Fibroblast of pulmonary artery (primary cell): ENCODE results near the gene GRIN1.

Experiments
- DNase-seq: peaks from one replicate; pipeline ENCODE4 v3.0.0-alpha.2; 2010; ENCODE audit warnings: low read depth
- H3K4me3 ChIP-seq: replicated peaks from 2 replicates; pipeline ENCODE4 v1.5.1; 2011; ENCODE audit warnings: low read depth, mild to moderate bottlenecking, control low read depth, low read length, moderate library complexity
- TF ChIP-seq, protein P1 (sequence below): IDR thresholded peaks from 2 replicates; pipeline ENCODE4 v1.5.1; 2011; ENCODE audit warnings: mild to moderate bottlenecking, control low read depth, low read length, inconsistent platforms; ENCODE audit errors: missing control alignments

GRIN1 gene

GRCh38 chr9:137175345-137175961 is 36.5 kb downstream of the GRIN1 start:
- TF ChIP-seq, protein P1, sequence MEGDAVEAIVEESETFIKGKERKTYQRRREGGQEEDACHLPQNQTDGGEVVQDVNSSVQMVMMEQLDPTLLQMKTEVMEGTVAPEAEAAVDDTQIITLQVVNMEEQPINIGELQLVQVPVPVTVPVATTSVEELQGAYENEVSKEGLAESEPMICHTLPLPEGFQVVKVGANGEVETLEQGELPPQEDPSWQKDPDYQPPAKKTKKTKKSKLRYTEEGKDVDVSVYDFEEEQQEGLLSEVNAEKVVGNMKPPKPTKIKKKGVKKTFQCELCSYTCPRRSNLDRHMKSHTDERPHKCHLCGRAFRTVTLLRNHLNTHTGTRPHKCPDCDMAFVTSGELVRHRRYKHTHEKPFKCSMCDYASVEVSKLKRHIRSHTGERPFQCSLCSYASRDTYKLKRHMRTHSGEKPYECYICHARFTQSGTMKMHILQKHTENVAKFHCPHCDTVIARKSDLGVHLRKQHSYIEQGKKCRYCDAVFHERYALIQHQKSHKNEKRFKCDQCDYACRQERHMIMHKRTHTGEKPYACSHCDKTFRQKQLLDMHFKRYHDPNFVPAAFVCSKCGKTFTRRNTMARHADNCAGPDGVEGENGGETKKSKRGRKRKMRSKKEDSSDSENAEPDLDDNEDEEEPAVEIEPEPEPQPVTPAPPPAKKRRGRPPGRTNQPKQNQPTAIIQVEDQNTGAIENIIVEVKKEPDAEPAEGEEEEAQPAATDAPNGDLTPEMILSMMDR: peak; percentile 10
- no peak overlapping the region for H3K4me3 ChIP-seq
- DNase-seq: no peak

DNA sequence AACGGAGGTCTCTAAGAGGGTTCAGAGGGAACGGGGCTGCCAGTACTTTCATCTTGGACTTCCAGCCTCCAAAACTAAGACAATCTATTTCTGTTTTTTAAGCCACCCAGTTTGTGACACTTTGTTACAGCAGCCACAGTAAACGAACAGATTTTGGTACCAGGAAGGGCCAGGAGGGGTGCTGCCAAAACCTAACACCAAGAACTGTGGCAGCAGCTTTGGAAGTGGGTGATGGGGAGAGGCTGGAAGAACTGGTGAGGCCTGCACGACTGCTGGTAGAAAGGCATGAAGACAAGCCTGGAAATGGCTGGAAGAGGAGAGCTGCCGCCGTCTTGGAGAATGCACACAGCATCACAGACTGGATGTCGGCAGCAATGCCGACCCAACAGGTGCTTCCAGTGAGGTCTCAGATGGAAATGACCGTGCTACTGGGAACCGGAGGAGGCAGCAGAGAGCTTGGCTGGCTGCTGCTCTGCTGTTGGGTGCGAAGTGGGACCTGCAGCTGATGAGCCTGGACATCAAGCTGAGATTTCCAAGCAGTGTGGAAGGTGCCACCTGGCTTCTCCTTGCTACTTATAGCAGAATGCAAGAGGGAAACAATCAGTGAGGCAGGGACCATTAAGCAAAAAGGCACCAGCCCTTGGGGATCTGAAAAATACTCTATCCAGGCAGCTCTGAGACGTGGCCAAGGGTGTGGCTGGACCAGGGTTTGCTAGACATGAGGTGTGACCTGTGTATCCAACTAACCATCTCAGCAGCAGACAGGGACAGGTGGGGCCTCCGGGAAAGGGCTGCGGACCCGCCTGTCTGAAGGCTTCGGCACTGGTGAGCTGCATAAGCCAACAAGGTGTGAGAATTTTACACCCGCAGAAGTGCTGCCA is 37.6 kb downstream of the GRIN1 start:
- TF ChIP-seq, protein P1: peak; percentile 70
- peak; percentile 50 for DNase-seq
- H3K4me3 ChIP-seq: no peak overlapping the region

DNA sequence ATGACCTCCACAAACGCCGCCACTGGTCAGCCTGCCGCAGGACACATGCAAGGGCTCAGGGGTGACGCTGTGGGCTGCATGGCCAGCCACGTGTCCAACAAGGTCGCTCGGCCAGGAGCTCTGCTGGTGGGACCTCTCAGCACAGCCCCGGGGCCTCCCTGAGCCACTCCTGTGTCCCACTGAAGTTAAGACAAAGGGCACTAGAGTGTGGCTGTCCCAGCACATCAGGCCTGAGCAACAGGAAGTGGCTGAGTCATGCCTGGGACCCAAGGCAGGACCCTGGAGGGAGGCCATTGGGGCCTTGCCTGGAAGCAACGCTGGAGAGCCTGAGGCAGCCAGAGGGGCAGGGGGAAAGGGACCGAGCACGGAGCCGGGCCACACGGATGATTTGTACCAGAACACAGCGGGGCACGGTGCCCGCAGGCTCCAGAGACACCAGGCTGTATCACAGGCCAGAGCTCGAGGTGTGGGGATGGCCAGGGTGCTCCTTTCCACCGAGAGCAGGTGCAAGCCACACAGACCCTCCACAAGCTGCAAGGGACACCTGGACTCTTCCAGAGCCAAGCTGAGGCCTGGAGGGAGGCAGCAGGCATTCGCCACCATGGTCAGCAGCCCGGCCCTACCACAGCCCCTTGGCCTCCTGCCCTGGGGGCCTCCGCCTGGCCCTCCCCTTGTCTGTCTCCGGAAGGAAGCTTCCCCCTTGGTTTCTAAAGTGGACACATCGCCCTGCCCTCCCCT is 39.4 kb downstream of the GRIN1 start:
- TF ChIP-seq, protein P1: no peak
- DNase-seq: no peak
- H3K4me3 ChIP-seq: no peak overlapping the region

GRCh38 chr9:137178939-137179630 is 40.1 kb downstream of the GRIN1 start:
- H3K4me3 ChIP-seq: no peak overlapping the region
- DNase-seq: no peak
- TF ChIP-seq, protein P1: no peak

- H3K4me3 ChIP-seq: no peak overlapping the region
- TF ChIP-seq, protein P1: no peak
- DNase-seq: no peak
These were observed 40.8 kb downstream of the GRIN1 start for GRCh38 chr9:137179761-137180160.

GRCh38 chr9:137180491-137180890 is 41.5 kb downstream of the GRIN1 start:
- TF ChIP-seq, protein P1: no peak
- no peak for DNase-seq

More at GRCh38 chr9:137180491-137180890, 41.5 kb downstream of the GRIN1 start:
- no peak overlapping the region for H3K4me3 ChIP-seq
